H9 (cell line): ENCODE results near the gene YEATS4. TPM values are rescaled to one million over a fixed set of nuclear protein-coding genes. Genes with fewer than 3 reads are reported as not detected.

Experiments used
- DNase-seq: peaks from one replicate; pipeline ENCODE4 v3.0.0-alpha.2; 2017
- H2AFZ ChIP-seq: one replicate; pipeline ENCODE4 v1.6.1; 2013; ENCODE audit warnings: mild to moderate bottlenecking, low read length, control low read depth, moderate library complexity
- H2AK5ac ChIP-seq: 2 replicates; pipeline ENCODE4 v1.6.1; 2013; ENCODE audit warnings: low read length, control low read depth, mixed read lengths; ENCODE audit not compliant: insufficient read length
- H2BK120ac ChIP-seq: one replicate; pipeline ENCODE4 v1.6.1; 2013; ENCODE audit warnings: low read depth, mild to moderate bottlenecking, low read length, control low read depth, inconsistent platforms; ENCODE audit not compliant: poor library complexity, severe bottlenecking
- H2BK12ac ChIP-seq: 2 replicates; pipeline ENCODE4 v1.6.1; 2013; ENCODE audit warnings: low read length, control low read depth, mixed read lengths, low read depth; ENCODE audit not compliant: insufficient read length
- H2BK15ac ChIP-seq: 2 replicates; pipeline ENCODE4 v1.6.1; 2013; ENCODE audit warnings: low read depth, low read length, control low read depth
- H2BK20ac ChIP-seq: one replicate; pipeline ENCODE4 v1.6.1; 2013; ENCODE audit warnings: low read depth, mild to moderate bottlenecking, low read length, control low read depth, inconsistent platforms; ENCODE audit not compliant: poor library complexity, severe bottlenecking
- H2BK5ac ChIP-seq: 2 replicates; pipeline ENCODE4 v1.6.1; 2013; ENCODE audit warnings: low read length, control low read depth, mixed read lengths; ENCODE audit not compliant: insufficient read length
- H3K14ac ChIP-seq: 2 replicates; pipeline ENCODE4 v1.6.1; 2013; ENCODE audit warnings: low read length, control low read depth; ENCODE audit not compliant: insufficient read depth
- H3K18ac ChIP-seq: 2 replicates; pipeline ENCODE4 v1.6.1; 2013; ENCODE audit warnings: low read depth, mild to moderate bottlenecking, mixed read lengths, low read length, control low read depth; ENCODE audit not compliant: insufficient read length
- H3K23ac ChIP-seq: 2 replicates; pipeline ENCODE4 v1.6.1; 2013; ENCODE audit warnings: low read length, control low read depth, mixed read lengths, low read depth; ENCODE audit not compliant: insufficient read length
- H3K23me2 ChIP-seq: 2 replicates; pipeline ENCODE4 v1.6.1; 2013; ENCODE audit warnings: low read depth, mild to moderate bottlenecking, mixed read lengths, low read length, control low read depth; ENCODE audit not compliant: insufficient read length, poor library complexity, severe bottlenecking
- H3K27ac ChIP-seq: 2 replicates; pipeline ENCODE4 v1.5.1; 2013; ENCODE audit warnings: low read length, control low read depth, mixed read lengths, low read depth; ENCODE audit not compliant: insufficient read length
- H3K27me3 ChIP-seq: 2 replicates; pipeline ENCODE4 v1.6.1; 2013; ENCODE audit warnings: low read length, control low read depth, inconsistent platforms; ENCODE audit not compliant: insufficient read depth
- H3K4ac ChIP-seq: 2 replicates; pipeline ENCODE4 v1.6.1; 2013; ENCODE audit warnings: low read depth, mild to moderate bottlenecking, control low read depth, inconsistent platforms, low read length, moderate library complexity
- H3K4me1 ChIP-seq: 2 replicates; pipeline ENCODE4 v1.6.1; 2013; ENCODE audit warnings: low read length, control low read depth, inconsistent platforms; ENCODE audit not compliant: insufficient read depth
- H3K4me2 ChIP-seq: 2 replicates; pipeline ENCODE4 v1.6.1; 2013; ENCODE audit warnings: low read length, control low read depth, mixed read lengths; ENCODE audit not compliant: insufficient read length, insufficient read depth
- H3K56ac ChIP-seq: 2 replicates; pipeline ENCODE4 v1.6.1; 2013; ENCODE audit warnings: low read depth, mild to moderate bottlenecking, mixed read lengths, low read length, control low read depth; ENCODE audit not compliant: insufficient read length
- H3K79me1 ChIP-seq: 2 replicates; pipeline ENCODE4 v1.6.1; 2013; ENCODE audit warnings: low read depth, mild to moderate bottlenecking, moderate library complexity, low read length, control low read depth, inconsistent platforms; ENCODE audit not compliant: insufficient read depth, poor library complexity, severe bottlenecking
- H3K79me2 ChIP-seq: 2 replicates; pipeline ENCODE4 v1.6.1; 2013; ENCODE audit warnings: low read length, control low read depth, inconsistent platforms; ENCODE audit not compliant: insufficient read depth
- H3K9ac ChIP-seq: 2 replicates; pipeline ENCODE4 v1.6.1; 2013; ENCODE audit warnings: low read length, control low read depth, mixed read lengths; ENCODE audit not compliant: insufficient read length; ENCODE audit errors: extremely low read depth
- H3K9me3 ChIP-seq: one replicate; pipeline ENCODE4 v1.6.1; 2013; ENCODE audit warnings: low read depth, low read length, inconsistent platforms; ENCODE audit not compliant: control insufficient read depth
- H3T11ph ChIP-seq: one replicate; pipeline ENCODE4 v1.6.1; 2013; ENCODE audit warnings: mild to moderate bottlenecking, low read length, control low read depth, inconsistent platforms
- H4K20me1 ChIP-seq: one replicate; pipeline ENCODE4 v1.6.1; 2013; ENCODE audit not compliant: control insufficient read depth, insufficient read length, insufficient read depth
- H4K5ac ChIP-seq: 2 replicates; pipeline ENCODE4 v1.6.1; 2013; ENCODE audit warnings: low read depth, mild to moderate bottlenecking, mixed read lengths, low read length, control low read depth; ENCODE audit not compliant: insufficient read length
- H4K8ac ChIP-seq: replicated peaks from 2 replicates; pipeline ENCODE4 v1.6.1; 2013; ENCODE audit warnings: low read length, control low read depth, mixed read lengths, low read depth; ENCODE audit not compliant: insufficient read length
- H4K91ac ChIP-seq: 2 replicates; pipeline ENCODE4 v1.6.1; 2013; ENCODE audit warnings: low read depth, mild to moderate bottlenecking, moderate library complexity, mixed read lengths, low read length, control low read depth; ENCODE audit not compliant: insufficient read length
- H3K27ac Mint-ChIP-seq, 3 experiments: 2 replicates in 2 of 3; 3 replicates in 1 of 3; pipeline ENCODE4 v1.8.0; 2020 to 2021; ENCODE audit warnings: mixed read lengths in 3 of 3, mild to moderate bottlenecking in 1 of 3, moderate library complexity in 1 of 3
- H3K27me3 Mint-ChIP-seq: 2 replicates; pipeline ENCODE4 v1.8.0; 2021; ENCODE audit warnings: low read depth, mild to moderate bottlenecking, moderate library complexity, mixed read lengths
- H3K36me3 Mint-ChIP-seq, 3 experiments: 2 replicates in 2 of 3; 3 replicates in 1 of 3; pipeline ENCODE4 v1.8.0; 2020 to 2021; ENCODE audit warnings: low read depth in 3 of 3, mixed read lengths in 3 of 3; ENCODE audit not compliant: insufficient read depth in 1 of 3
- H3K4me1 Mint-ChIP-seq, 2 experiments: 2 replicates each; pipeline ENCODE4 v1.8.0; 2020; ENCODE audit warnings: mixed read lengths in 2 of 2
- H3K4me3 Mint-ChIP-seq, 2 experiments: 2 replicates in 1 of 2; 3 replicates in 1 of 2; pipeline ENCODE4 v1.8.0; 2020 to 2021; ENCODE audit warnings: mild to moderate bottlenecking in 2 of 2, mixed read lengths in 2 of 2, moderate library complexity in 1 of 2
- H3K9me3 Mint-ChIP-seq, 2 experiments: 2 replicates in 1 of 2; 3 replicates in 1 of 2; pipeline ENCODE4 v1.8.0; 2020; ENCODE audit warnings: mild to moderate bottlenecking in 2 of 2, mixed read lengths in 2 of 2, moderate library complexity in 1 of 2
- WGBS: extraction: QIAGEN DNeasy Blood & Tissue Kit; methylation state at CpG from one replicate; pipeline ENCODE4 v1.1.7; 2013; ENCODE audit warnings: missing lambda C conversion rate, low lambda C conversion rate, mixed read lengths; ENCODE audit not compliant: insufficient read length; ENCODE audit errors: extremely low coverage; 5-methylcytosine and 5-hydroxymethylcytosine counted together
- total RNA-seq: library from RNA; stranded (reverse); gene quantifications from 2 replicates; pipeline ENCODE4 v1.2.1, GENCODE V29; 2021
- TF ChIP-seq, protein P1 (sequence below): fragments of 200-600 bp; sonication (generic); conservative IDR thresholded peaks from 3 replicates; pipeline ENCODE4 v1.8.0; 2021; ENCODE audit warnings: antibody characterized with exemption, mild to moderate bottlenecking

YEATS4 gene
- total RNA-seq, 1 experiment from 2014 or later = 35.6 TPM

DNA sequence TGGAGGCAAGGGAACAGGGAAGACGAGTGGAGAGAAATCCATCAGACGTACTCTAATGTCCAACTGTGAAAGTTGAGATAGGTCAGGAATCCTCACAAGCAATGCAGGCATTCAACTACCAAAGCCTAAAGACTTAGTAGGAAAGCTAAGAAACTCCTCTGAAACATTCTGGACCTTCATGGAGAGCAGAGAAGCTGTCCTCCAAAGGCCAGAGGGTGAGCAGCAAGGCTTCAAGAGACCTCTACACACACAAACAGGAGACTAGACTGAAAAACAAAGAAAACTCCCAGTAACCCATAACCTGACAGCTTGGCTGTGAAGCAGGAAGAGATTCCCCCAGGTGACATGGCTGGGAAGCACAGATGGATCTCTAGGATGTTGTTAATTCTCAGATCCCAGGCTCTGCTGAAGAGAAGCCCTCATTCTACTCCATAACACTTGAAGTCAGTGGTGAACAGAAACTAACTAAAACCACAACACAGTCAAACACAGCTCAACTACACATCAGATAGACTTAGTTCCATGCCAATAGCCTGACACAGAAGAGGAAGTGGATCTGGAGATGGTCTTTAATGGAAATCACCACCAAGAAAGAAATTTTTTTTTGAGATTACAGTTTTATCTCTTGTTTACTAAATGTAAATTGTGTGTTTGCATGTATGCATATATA, 34.6 kb upstream of the YEATS4 start:
- DNase-seq = no peak
- H3K23me2 ChIP-seq = no peaks in the 10 kb centered on the region
- no peak overlapping the region for H3K4ac ChIP-seq
- H3K79me1 ChIP-seq = no peaks in the 10 kb centered on the region
- no peak overlapping the region for H2BK15ac ChIP-seq
- H4K20me1 ChIP-seq = no peaks in the 10 kb centered on the region
- WGBS = no CpG with 5 or more reads among the region's 2 CpGs
- H3T11ph ChIP-seq = no peak overlapping the region
- Mint-ChIP-seq H3K9me3 (peaks cover 0 to 14% of the 10 kb centered on the region in 2 experiments; a peak in 3 of 5 replicates), H3K27me3 (no peaks in the 10 kb centered on the region; the same call in none of the 2 replicates), H3K4me3 (no peak overlapping the region), H3K27ac (no peak overlapping the region), H3K36me3 (peaks cover 0 to 4% (median 2%) of the 10 kb centered on the region in 3 experiments; a peak in 2 of 7 replicates), H3K4me1 (peaks cover 34% of the 10 kb centered on the region in 2 experiments)
- H4K91ac ChIP-seq = no peak overlapping the region
- H3K9me3 ChIP-seq = no peaks in the 10 kb centered on the region
- no peak overlapping the region for H3K23ac ChIP-seq
- H3K4me2 ChIP-seq = no peak overlapping the region
- H3K14ac ChIP-seq = no peak overlapping the region
- no peak overlapping the region for H3K18ac ChIP-seq
- H3K27ac ChIP-seq = no peak overlapping the region
- H2BK120ac ChIP-seq = no peak overlapping the region
- H2BK5ac ChIP-seq = no peak overlapping the region
- TF ChIP-seq, protein P1, sequence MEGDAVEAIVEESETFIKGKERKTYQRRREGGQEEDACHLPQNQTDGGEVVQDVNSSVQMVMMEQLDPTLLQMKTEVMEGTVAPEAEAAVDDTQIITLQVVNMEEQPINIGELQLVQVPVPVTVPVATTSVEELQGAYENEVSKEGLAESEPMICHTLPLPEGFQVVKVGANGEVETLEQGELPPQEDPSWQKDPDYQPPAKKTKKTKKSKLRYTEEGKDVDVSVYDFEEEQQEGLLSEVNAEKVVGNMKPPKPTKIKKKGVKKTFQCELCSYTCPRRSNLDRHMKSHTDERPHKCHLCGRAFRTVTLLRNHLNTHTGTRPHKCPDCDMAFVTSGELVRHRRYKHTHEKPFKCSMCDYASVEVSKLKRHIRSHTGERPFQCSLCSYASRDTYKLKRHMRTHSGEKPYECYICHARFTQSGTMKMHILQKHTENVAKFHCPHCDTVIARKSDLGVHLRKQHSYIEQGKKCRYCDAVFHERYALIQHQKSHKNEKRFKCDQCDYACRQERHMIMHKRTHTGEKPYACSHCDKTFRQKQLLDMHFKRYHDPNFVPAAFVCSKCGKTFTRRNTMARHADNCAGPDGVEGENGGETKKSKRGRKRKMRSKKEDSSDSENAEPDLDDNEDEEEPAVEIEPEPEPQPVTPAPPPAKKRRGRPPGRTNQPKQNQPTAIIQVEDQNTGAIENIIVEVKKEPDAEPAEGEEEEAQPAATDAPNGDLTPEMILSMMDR = no peak
- peaks cover 10% of the 10 kb centered on the region; the same call in 1 of the 2 replicates for H3K4me1 ChIP-seq
- H3K9ac ChIP-seq = no peak overlapping the region
- no peaks in the 10 kb centered on the region for H3K27me3 ChIP-seq
- no peak overlapping the region for H3K56ac ChIP-seq
- H2AFZ ChIP-seq = no peak overlapping the region
- no peak overlapping the region for H2BK20ac ChIP-seq
- H4K8ac ChIP-seq = no peak overlapping the region
- no peaks in the 10 kb centered on the region for H3K79me2 ChIP-seq
- no peak overlapping the region for H4K5ac ChIP-seq
- H2AK5ac ChIP-seq = no peak overlapping the region
- H2BK12ac ChIP-seq = no peak overlapping the region
